HEK293 (cell line): Measurements from ENCODE around the gene POLR2E.

ENCODE experiments used
- CTCF ChIA-PET: fragments of 350-600 bp; formaldehyde crosslinking; extraction: SDS; loops from one replicate; lab custom pipeline; 2021; ENCODE audit warnings: antibody characterized with exemption; lab: Yijun Ruan, JAX
- POLR2A ChIA-PET: fragments of 300-600 bp; formaldehyde crosslinking; extraction: SDS; loops from one replicate; lab custom pipeline; 2020; ENCODE audit warnings: antibody characterized with exemption, inconsistent platforms; lab: Yijun Ruan, JAX
- H3K27ac ChIP-seq: fragments of 200-500 bp; sonication (Bioruptor generic); 2 replicates; pipeline ENCODE4 v1.5.1; 2014; ENCODE audit warnings: low read depth, low read length, control low read depth, inconsistent platforms; ENCODE audit errors: extremely low read depth
- H3K36me3 ChIP-seq, 2 experiments: fragments of 200-500 bp in 1 of 2; sonication (Bioruptor generic) in 1 of 2; 1 replicate in 1 of 2; 2 replicates in 1 of 2; pipeline ENCODE4 v1.5.1; 2014 to 2017; ENCODE audit warnings: inconsistent platforms in 2 of 2, low read length in 2 of 2; ENCODE audit not compliant: control insufficient read depth in 2 of 2, insufficient read depth in 1 of 2
- H3K4me1 ChIP-seq: fragments of 200-500 bp; sonication (Bioruptor generic); 2 replicates; pipeline ENCODE4 v1.5.1; 2014; ENCODE audit warnings: mild to moderate bottlenecking, low read length, inconsistent platforms; ENCODE audit not compliant: control insufficient read depth, insufficient read depth
- H3K4me3 ChIP-seq: 2 replicates; pipeline ENCODE4 v1.5.1; 2011; ENCODE audit warnings: low read depth, mild to moderate bottlenecking, control low read depth, low read length, moderate library complexity
- H3K9me3 ChIP-seq: fragments of 200-500 bp; sonication (Bioruptor generic); 2 replicates; pipeline ENCODE4 v1.5.1; 2014; ENCODE audit warnings: low read depth, low read length, inconsistent platforms; ENCODE audit not compliant: control insufficient read depth, insufficient read depth
- GLI2 ChIP-seq: fragments of 450-650 bp; formaldehyde crosslinking; IDR thresholded peaks from 2 replicates; pipeline ENCODE4; 2017; ENCODE audit warnings: missing biosample characterization, missing genetic modification characterization, low read depth, borderline replicate concordance
- KLF7 ChIP-seq: fragments of 450-650 bp; formaldehyde crosslinking; IDR thresholded peaks from 2 replicates; pipeline ENCODE4 v1.5.1; 2016; ENCODE audit warnings: missing biosample characterization, missing genetic modification characterization, borderline replicate concordance
- KLF9 ChIP-seq: fragments of 450-650 bp; formaldehyde crosslinking; IDR thresholded peaks from 2 replicates; pipeline ENCODE4 v1.5.1; 2016; ENCODE audit warnings: missing biosample characterization, missing genetic modification characterization, low read depth
- OSR2 ChIP-seq: fragments of 450-650 bp; formaldehyde crosslinking; IDR thresholded peaks from 2 replicates; pipeline ENCODE4 v1.5.1; 2016; ENCODE audit warnings: missing biosample characterization, missing genetic modification characterization
- PATZ1 ChIP-seq: fragments of 450-650 bp; formaldehyde crosslinking; IDR thresholded peaks from 2 replicates; pipeline ENCODE4 v1.5.1; 2016; ENCODE audit warnings: missing biosample characterization, missing genetic modification characterization
- PRDM10 ChIP-seq: fragments of 450-650 bp; formaldehyde crosslinking; IDR thresholded peaks from 2 replicates; pipeline ENCODE4 v1.5.1; 2016; ENCODE audit warnings: missing biosample characterization, missing genetic modification characterization
- PRDM6 ChIP-seq: fragments of 450-650 bp; formaldehyde crosslinking; IDR thresholded peaks from 2 replicates; pipeline ENCODE4 v1.5.1; 2017; ENCODE audit warnings: missing biosample characterization, missing genetic modification characterization
- SP2 ChIP-seq: fragments of 450-650 bp; formaldehyde crosslinking; IDR thresholded peaks from 2 replicates; pipeline ENCODE4 v1.5.1; 2016; ENCODE audit warnings: missing biosample characterization, missing genetic modification characterization
- ZNF114 ChIP-seq: fragments of 450-650 bp; formaldehyde crosslinking; IDR thresholded peaks from 2 replicates; pipeline ENCODE4 v1.5.0; 2017; ENCODE audit warnings: missing biosample characterization, missing genetic modification characterization
- ZNF138 ChIP-seq: fragments of 450-650 bp; formaldehyde crosslinking; IDR thresholded peaks from 2 replicates; pipeline ENCODE4 v1.5.1; 2016; ENCODE audit warnings: missing biosample characterization, missing genetic modification characterization, borderline replicate concordance
- ZNF18 ChIP-seq: fragments of 450-650 bp; formaldehyde crosslinking; IDR thresholded peaks from 2 replicates; pipeline ENCODE4 v1.5.1; 2016; ENCODE audit warnings: missing biosample characterization, missing genetic modification characterization
- ZNF248 ChIP-seq: fragments of 450-650 bp; formaldehyde crosslinking; IDR thresholded peaks from 2 replicates; pipeline ENCODE4 v1.5.1; 2017; ENCODE audit warnings: missing biosample characterization, missing genetic modification characterization
- ZNF302 ChIP-seq: fragments of 450-650 bp; formaldehyde crosslinking; IDR thresholded peaks from 2 replicates; pipeline ENCODE4 v1.5.1; 2016; ENCODE audit warnings: missing biosample characterization, missing genetic modification characterization, low read depth
- ZNF335 ChIP-seq: fragments of 450-650 bp; formaldehyde crosslinking; conservative IDR thresholded peaks from 2 replicates; pipeline ENCODE4 v1.5.1; 2016; ENCODE audit warnings: missing biosample characterization, missing genetic modification characterization
- ZNF37A ChIP-seq: fragments of 450-650 bp; IDR thresholded peaks from 2 replicates; pipeline ENCODE4 v1.5.1; 2018; ENCODE audit warnings: missing biosample characterization, missing genetic modification characterization
- ZNF837 ChIP-seq: fragments of 450-650 bp; formaldehyde crosslinking; IDR thresholded peaks from 2 replicates; pipeline ENCODE4 v1.5.1; 2016; ENCODE audit warnings: missing biosample characterization, missing genetic modification characterization
- ZSCAN4 ChIP-seq: fragments of 450-650 bp; formaldehyde crosslinking; IDR thresholded peaks from 2 replicates; pipeline ENCODE4 v1.5.1; 2017; ENCODE audit warnings: missing biosample characterization, missing genetic modification characterization

Gene POLR2E

GRCh38 chr19:1090731-1091543 is 4.2 kb downstream of the POLR2E start:
- no peaks in the 10 kb centered on the region for H3K9me3 ChIP-seq
- H3K4me1 ChIP-seq = peaks cover 4% of the 10 kb centered on the region; the same call in 1 of the 2 replicates
- no peak overlapping the region for H3K4me3 ChIP-seq
- TF ChIP-seq PRDM6 (no peak), ZNF335 (tag by site-specific recombination) (no peak), ZNF37A (tag by site-specific recombination) (no peak), ZSCAN4 (tag by site-specific recombination) (no peak), OSR2 (tag by site-specific recombination) (no peak), KLF9 (tag by site-specific recombination) (no peak), ZNF114 (tag by site-specific recombination) (no peak), ZNF18 (tag by site-specific recombination) (no peak), PATZ1 (tag by site-specific recombination) (no peak), ZNF248 (no peak), KLF7 (tag by site-specific recombination) (no peak), ZNF302 (tag by site-specific recombination) (no peak), SP2 (tag by site-specific recombination) (no peak), ZNF138 (tag by site-specific recombination) (no peak), PRDM10 (tag by site-specific recombination) (no peak), ZNF837 (tag by site-specific recombination) (no peak), GLI2 (tag by site-specific recombination) (no peak)
- POLR2A ChIA-PET = interaction anchor here (0.5 to 1.3 kb wide), 3 partner anchors 14 to 88 kb away, joined by 4 to 6 read pairs (median 6); partner anchors contain the start of gene ARHGAP45
- peaks cover 13 to 61% of the 10 kb centered on the region in 2 experiments; a peak in 2 of 3 replicates for H3K36me3 ChIP-seq
- CTCF ChIA-PET = interaction anchor here (0.7 kb wide), 1 partner anchor 89 kb away, joined by 4 read pairs; no protein-coding TSS in a partner anchor
- H3K27ac ChIP-seq = no peak overlapping the region
